Fibroblast of pulmonary artery (primary cell): ENCODE measurements around the gene ANKRD45.
"Not testable (repeated sequence)": the region's sequence is repeated elsewhere in the genome, so short reads cannot be mapped to it uniquely, and the experiment has no call there.

Experiments
- DNase-seq: peaks from one replicate; pipeline ENCODE4 v3.0.0-alpha.2; 2010; ENCODE audit warnings: low read depth
- H3K4me3 ChIP-seq: replicated peaks from 2 replicates; pipeline ENCODE4 v1.5.1; 2011; ENCODE audit warnings: low read depth, mild to moderate bottlenecking, control low read depth, low read length, moderate library complexity
- CTCF ChIP-seq: IDR thresholded peaks from 2 replicates; pipeline ENCODE4 v1.5.1; 2011; ENCODE audit warnings: mild to moderate bottlenecking, control low read depth, low read length, inconsistent platforms; ENCODE audit errors: missing control alignments

ANKRD45 gene

GRCh38 chr1:173702736-173703135 is 33.1 kb upstream of the ANKRD45 start:
- no peak for DNase-seq
- TF ChIP-seq CTCF, result no peak
- H3K4me3 ChIP-seq, result no peak overlapping the region

GRCh38 chr1:173701299-173701698 is 31.6 kb upstream of the ANKRD45 start:
- not testable (repeated sequence) for H3K4me3 ChIP-seq, DNase-seq

- no peak for TF ChIP-seq CTCF
- DNase-seq, result no peak
- no peak overlapping the region for H3K4me3 ChIP-seq
Measured at GRCh38 chr1:173693238-173693637, 23.6 kb upstream of the ANKRD45 start.

GRCh38 chr1:173688300-173688699 is 18.6 kb upstream of the ANKRD45 start:
- DNase-seq, result no peak
- no peak for TF ChIP-seq CTCF
- no peak overlapping the region for H3K4me3 ChIP-seq

GRCh38 chr1:173685121-173685520 is 15.5 kb upstream of the ANKRD45 start:
- DNase-seq, H3K4me3 ChIP-seq: not testable (repeated sequence)

GRCh38 chr1:173683838-173684237 is 14.2 kb upstream of the ANKRD45 start:
- not testable (repeated sequence) for DNase-seq

GRCh38 chr1:173682184-173682583 is 12.5 kb upstream of the ANKRD45 start:
- no peak for TF ChIP-seq CTCF
- DNase-seq, result no peak
- no peak overlapping the region for H3K4me3 ChIP-seq

More at GRCh38 chr1:173683838-173684237, 14.2 kb upstream of the ANKRD45 start:
- H3K4me3 ChIP-seq, result not testable (repeated sequence)

GRCh38 chr1:173680152-173680551 is 10.5 kb upstream of the ANKRD45 start:
- DNase-seq, H3K4me3 ChIP-seq: not testable (repeated sequence)

- not testable (repeated sequence) for H3K4me3 ChIP-seq, DNase-seq
Measured at GRCh38 chr1:173674496-173674895, 4.8 kb upstream of the ANKRD45 start.

- no peak for TF ChIP-seq CTCF
- no peak for DNase-seq
- no peak overlapping the region for H3K4me3 ChIP-seq
Measured at GRCh38 chr1:173666646-173667045, 3.0 kb downstream of the ANKRD45 start.
